ENCODE data around the gene TENM3. TPM values are rescaled to one million over a fixed set of nuclear protein-coding genes. Genes with fewer than 3 reads are reported as not detected.

Gene TENM3
- total RNA-seq, 2 donors from 2014 or later = 39.5 to 51.9 TPM

DNA sequence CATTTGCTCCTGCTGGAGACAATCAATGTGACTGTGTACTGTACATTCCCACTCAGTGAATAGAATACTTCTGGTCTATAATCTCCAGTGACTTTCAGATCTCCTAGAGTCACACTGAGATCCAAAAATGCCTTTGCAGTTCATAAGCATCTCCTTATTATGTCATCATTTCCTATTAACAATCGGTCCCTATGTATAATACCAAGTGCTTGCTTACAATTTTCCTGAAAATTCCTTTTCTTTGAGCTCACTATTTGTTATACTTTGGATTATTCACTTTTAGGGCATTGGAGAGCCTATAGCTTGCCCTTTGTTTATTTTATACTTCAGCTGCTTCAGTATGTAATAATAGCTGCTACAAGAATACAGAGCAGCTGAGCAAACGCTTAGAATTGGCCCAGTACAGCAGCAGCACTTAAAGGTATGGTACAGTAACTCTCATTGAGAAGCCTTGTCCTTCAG lies 361.0 kb downstream of the TENM3 start:
- TF ChIP-seq, protein P1, sequence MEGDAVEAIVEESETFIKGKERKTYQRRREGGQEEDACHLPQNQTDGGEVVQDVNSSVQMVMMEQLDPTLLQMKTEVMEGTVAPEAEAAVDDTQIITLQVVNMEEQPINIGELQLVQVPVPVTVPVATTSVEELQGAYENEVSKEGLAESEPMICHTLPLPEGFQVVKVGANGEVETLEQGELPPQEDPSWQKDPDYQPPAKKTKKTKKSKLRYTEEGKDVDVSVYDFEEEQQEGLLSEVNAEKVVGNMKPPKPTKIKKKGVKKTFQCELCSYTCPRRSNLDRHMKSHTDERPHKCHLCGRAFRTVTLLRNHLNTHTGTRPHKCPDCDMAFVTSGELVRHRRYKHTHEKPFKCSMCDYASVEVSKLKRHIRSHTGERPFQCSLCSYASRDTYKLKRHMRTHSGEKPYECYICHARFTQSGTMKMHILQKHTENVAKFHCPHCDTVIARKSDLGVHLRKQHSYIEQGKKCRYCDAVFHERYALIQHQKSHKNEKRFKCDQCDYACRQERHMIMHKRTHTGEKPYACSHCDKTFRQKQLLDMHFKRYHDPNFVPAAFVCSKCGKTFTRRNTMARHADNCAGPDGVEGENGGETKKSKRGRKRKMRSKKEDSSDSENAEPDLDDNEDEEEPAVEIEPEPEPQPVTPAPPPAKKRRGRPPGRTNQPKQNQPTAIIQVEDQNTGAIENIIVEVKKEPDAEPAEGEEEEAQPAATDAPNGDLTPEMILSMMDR (conservative IDR thresholded peaks at IDR 0.05) = no peak
- Histone ChIP-seq H3K27ac (ENCODE audit: low read depth, low read length) (no peak overlapping the region), H3K4me3 (ENCODE audit: low read length) (no peak overlapping the region), H3K9me3 (ENCODE audit: control insufficient read depth, low read length) (no peaks in the 10 kb centered on the region), H3K27me3 (ENCODE audit: control insufficient read depth, insufficient read depth, low read length, poor library complexity, severe bottlenecking) (no peaks in the 10 kb centered on the region), H3K36me3 (ENCODE audit: control insufficient read depth, insufficient read depth, low read length) (no peaks in the 10 kb centered on the region), H3K4me1 (ENCODE audit: control insufficient read depth, insufficient read depth, low read length) (no peaks in the 10 kb centered on the region), H3K9ac (ENCODE audit: extremely low read depth, low read length, poor library complexity, severe bottlenecking) (no peak overlapping the region)
- WGBS, 2 experiments (ENCODE audit: insufficient coverage in 1 of 2, insufficient read length in 1 of 2) = 65 to 81% methylated on average over 2 of the region's 2 CpGs
- Mint-ChIP-seq H3K27me3 (ENCODE audit: insufficient read depth) (no peaks in the 10 kb centered on the region), H3K9me3 (no peaks in the 10 kb centered on the region), H3K4me3 (no peak overlapping the region), H3K27ac (no peak overlapping the region), H3K36me3 (ENCODE audit: low read depth) (peaks cover 6% of the 10 kb centered on the region), H3K4me1 (peaks cover 22% of the 10 kb centered on the region)
- DNase-seq = no peak

DNA sequence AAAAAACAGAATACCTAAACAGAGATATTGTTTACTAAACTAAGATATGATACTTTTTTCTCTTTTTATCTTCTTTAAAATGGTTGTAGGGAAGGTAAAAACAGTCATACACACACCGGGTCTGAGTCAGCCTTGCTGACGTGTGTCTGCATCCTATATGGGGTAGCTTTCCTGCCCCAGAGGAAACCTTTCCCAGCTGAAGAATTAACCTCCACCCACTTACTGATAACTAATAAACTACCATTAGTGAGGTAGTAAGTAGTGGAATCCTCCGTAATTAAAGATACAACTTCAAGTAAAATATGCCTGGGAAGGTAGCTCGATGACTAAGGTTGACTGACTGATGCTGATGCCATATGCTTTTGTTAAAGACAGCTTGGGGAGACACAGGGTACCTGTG lies 361.8 kb downstream of the TENM3 start:
- H3K4me1 ChIP-seq (ENCODE audit: control insufficient read depth, insufficient read depth, low read length) = no peaks in the 10 kb centered on the region
- Mint-ChIP-seq H3K4me1 (peaks cover 22% of the 10 kb centered on the region), H3K36me3 (ENCODE audit: low read depth) (peaks cover 8% of the 10 kb centered on the region), H3K27ac (no peak overlapping the region), H3K27me3 (ENCODE audit: insufficient read depth) (no peaks in the 10 kb centered on the region), H3K4me3 (no peak overlapping the region), H3K9me3 (no peaks in the 10 kb centered on the region)
- 98% methylated on average over 4 of the region's 4 CpGs; no CpG with 5 or more reads in 1 of the 2 experiments for WGBS, 2 experiments (ENCODE audit: insufficient coverage in 1 of 2, insufficient read length in 1 of 2)
- DNase-seq = no peak
- H3K36me3 ChIP-seq (ENCODE audit: control insufficient read depth, insufficient read depth, low read length) = no peaks in the 10 kb centered on the region
- H3K27ac ChIP-seq (ENCODE audit: low read depth, low read length) = no peak overlapping the region
- no peaks in the 10 kb centered on the region for H3K27me3 ChIP-seq (ENCODE audit: control insufficient read depth, insufficient read depth, low read length, poor library complexity, severe bottlenecking)
- no peak overlapping the region for H3K4me3 ChIP-seq (ENCODE audit: low read length)
- H3K9me3 ChIP-seq (ENCODE audit: control insufficient read depth, low read length) = no peaks in the 10 kb centered on the region
- TF ChIP-seq, protein P1 (conservative IDR thresholded peaks at IDR 0.05) = no peak
- no peak overlapping the region for H3K9ac ChIP-seq (ENCODE audit: extremely low read depth, low read length, poor library complexity, severe bottlenecking)

DNA sequence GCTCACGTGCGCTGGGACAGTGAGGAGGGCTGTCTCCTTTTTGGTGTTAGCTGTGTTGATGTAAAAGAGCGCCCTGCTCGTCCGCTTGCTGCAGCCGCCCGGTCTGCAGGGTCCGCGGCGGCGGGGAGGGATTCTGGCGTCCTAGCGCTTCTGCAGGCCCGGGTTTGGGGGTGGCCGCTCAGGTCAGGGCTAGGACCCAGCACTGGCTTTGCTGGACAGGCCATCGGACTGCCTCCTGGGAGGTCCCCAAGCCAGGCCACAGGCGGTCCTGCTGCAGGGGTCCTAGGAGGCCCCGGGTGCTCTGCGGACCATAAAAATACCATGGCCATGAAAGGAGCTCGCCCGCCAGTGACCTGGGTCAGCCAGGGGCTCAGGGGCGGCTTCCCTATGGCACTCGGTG lies 365.3 kb downstream of the TENM3 start:
- no peaks in the 10 kb centered on the region for H3K27me3 ChIP-seq (ENCODE audit: control insufficient read depth, insufficient read depth, low read length, poor library complexity, severe bottlenecking)
- Mint-ChIP-seq H3K4me3 (no peak overlapping the region), H3K27ac (no peak overlapping the region), H3K4me1 (peaks cover 5% of the 10 kb centered on the region), H3K27me3 (ENCODE audit: insufficient read depth) (no peaks in the 10 kb centered on the region), H3K9me3 (no peaks in the 10 kb centered on the region), H3K36me3 (ENCODE audit: low read depth) (peaks cover 6% of the 10 kb centered on the region)
- no peak overlapping the region for H3K4me3 ChIP-seq (ENCODE audit: low read length)
- DNase-seq = no peak
- TF ChIP-seq, protein P1 (conservative IDR thresholded peaks at IDR 0.05) = no peak
- no peak overlapping the region for H3K9ac ChIP-seq (ENCODE audit: extremely low read depth, low read length, poor library complexity, severe bottlenecking)
- H3K36me3 ChIP-seq (ENCODE audit: control insufficient read depth, insufficient read depth, low read length) = no peaks in the 10 kb centered on the region
- no peaks in the 10 kb centered on the region for H3K9me3 ChIP-seq (ENCODE audit: control insufficient read depth, low read length)
- 95 to 98% methylated on average over 16 to 23 of the region's 23 CpGs for WGBS, 2 experiments (ENCODE audit: insufficient coverage in 1 of 2, insufficient read length in 1 of 2)
- no peak overlapping the region for H3K27ac ChIP-seq (ENCODE audit: low read depth, low read length)
- H3K4me1 ChIP-seq (ENCODE audit: control insufficient read depth, insufficient read depth, low read length) = no peaks in the 10 kb centered on the region

Measured in endodermal cell (in vitro differentiated cells).